HG03139 (cell line): Measurements from ENCODE around the gene HTR4.

Experiments
- ATAC-seq: cut with Tn5 transposase; IDR thresholded peaks from one replicate; pipeline ENCODE4 v1.9.1; 2021; ENCODE audit not compliant: unreplicated experiment

HTR4 gene

GRCh38 chr5:148619484-148619883, 34.8 kb downstream of the HTR4 start:
- ATAC-seq = no peak

GRCh38 chr5:148615644-148616275, 38.6 kb downstream of the HTR4 start:
- ATAC-seq = no peak

GRCh38 chr5:148607406-148607805, 46.9 kb downstream of the HTR4 start:
- no peak for ATAC-seq

- no peak for ATAC-seq
These were observed 48.0 kb downstream of the HTR4 start for GRCh38 chr5:148606296-148606695.

GRCh38 chr5:148599187-148599586, 55.1 kb downstream of the HTR4 start:
- ATAC-seq = no peak

- ATAC-seq = no peak
These were observed 58.6 kb downstream of the HTR4 start for GRCh38 chr5:148595697-148596096.

GRCh38 chr5:148586796-148587195, 67.5 kb downstream of the HTR4 start:
- ATAC-seq = no peak

- ATAC-seq = no peak
These were observed 68.3 kb downstream of the HTR4 start for GRCh38 chr5:148585988-148586387.

GRCh38 chr5:148584103-148584502, 70.2 kb downstream of the HTR4 start:
- ATAC-seq = no peak

- no peak for ATAC-seq
These were observed 70.8 kb downstream of the HTR4 start for GRCh38 chr5:148583421-148583965.

GRCh38 chr5:148574167-148574566, 80.2 kb downstream of the HTR4 start:
- no peak for ATAC-seq

- no peak for ATAC-seq
These were observed 81.0 kb downstream of the HTR4 start for GRCh38 chr5:148573374-148573773.

- no peak for ATAC-seq
These were observed 84.4 kb downstream of the HTR4 start for GRCh38 chr5:148569948-148570347.

GRCh38 chr5:148565148-148565547, 89.2 kb downstream of the HTR4 start:
- no peak for ATAC-seq

GRCh38 chr5:148563021-148563420, 91.3 kb downstream of the HTR4 start:
- ATAC-seq = no peak

GRCh38 chr5:148561801-148562311, 92.5 kb downstream of the HTR4 start:
- ATAC-seq = no peak

GRCh38 chr5:148559461-148559860, 94.9 kb downstream of the HTR4 start:
- ATAC-seq = no peak

- ATAC-seq = no peak
These were observed 95.4 kb downstream of the HTR4 start for GRCh38 chr5:148558892-148559291.

GRCh38 chr5:148556835-148557234, 97.5 kb downstream of the HTR4 start:
- no peak for ATAC-seq

- ATAC-seq = no peak
These were observed 99.7 kb downstream of the HTR4 start for GRCh38 chr5:148554621-148555020.

- ATAC-seq = no peak
These were observed 110.6 kb downstream of the HTR4 start for GRCh38 chr5:148543727-148544126.

GRCh38 chr5:148542812-148543211, 111.5 kb downstream of the HTR4 start:
- ATAC-seq = no peak
